NCI-H524 treated with DMSO at 0.1 percent for 48 hours (cell line): ENCODE results near the gene SYT9.

Source experiments
- DNase-seq: peaks from one replicate; lab custom pipeline; 2025; lab: John Stamatoyannopoulos, UW

The SYT9 gene

GRCh38 chr11:7251836-7252682 lies at the start of gene SYT9:
Gene SYT9 (plus strand): TSS chr11:7251904. CDS start chr11:7252187, 283 bp downstream.
- no peak for DNase-seq

- DNase-seq, result no peak
These were observed 49.3 kb upstream of the SYT9 start for GRCh38 chr11:7202412-7202811.

- no peak for DNase-seq
These were observed 46.9 kb upstream of the SYT9 start for GRCh38 chr11:7204778-7205177.

GRCh38 chr11:7208391-7208790 lies 43.3 kb upstream of the SYT9 start:
- DNase-seq, result no peak

GRCh38 chr11:7219491-7219890 lies 32.2 kb upstream of the SYT9 start:
- DNase-seq, result no peak

GRCh38 chr11:7220636-7221035 lies 31.1 kb upstream of the SYT9 start:
- DNase-seq, result no peak

GRCh38 chr11:7222619-7223018 lies 29.1 kb upstream of the SYT9 start:
- no peak for DNase-seq

GRCh38 chr11:7239877-7240276 lies 11.8 kb upstream of the SYT9 start:
- no peak for DNase-seq

- DNase-seq, result no peak
These were observed 6.4 kb upstream of the SYT9 start for GRCh38 chr11:7245341-7245740.

- no peak for DNase-seq
These were observed 5.5 kb upstream of the SYT9 start for GRCh38 chr11:7246179-7246578.

- no peak for DNase-seq
These were observed 1.5 kb upstream of the SYT9 start for GRCh38 chr11:7250166-7250565.

GRCh38 chr11:7251487-7251835 lies 243 bp upstream of the SYT9 start:
- no peak for DNase-seq

- no peak for DNase-seq
These were observed 1.0 kb downstream of the SYT9 start for GRCh38 chr11:7252683-7253213.

GRCh38 chr11:7253800-7254199 lies 2.1 kb downstream of the SYT9 start:
- DNase-seq, result no peak

GRCh38 chr11:7254731-7255291 lies 3.1 kb downstream of the SYT9 start:
- no peak for DNase-seq

GRCh38 chr11:7256943-7257342 lies 5.2 kb downstream of the SYT9 start:
- no peak for DNase-seq

- no peak for DNase-seq
These were observed 6.0 kb downstream of the SYT9 start for GRCh38 chr11:7257724-7258123.

GRCh38 chr11:7261578-7261977 lies 9.9 kb downstream of the SYT9 start:
- no peak for DNase-seq

- no peak for DNase-seq
These were observed 11.0 kb downstream of the SYT9 start for GRCh38 chr11:7262672-7263071.

- no peak for DNase-seq
These were observed 12.1 kb downstream of the SYT9 start for GRCh38 chr11:7263842-7264241.

GRCh38 chr11:7268758-7269157 lies 17.1 kb downstream of the SYT9 start:
- no peak for DNase-seq

GRCh38 chr11:7270233-7270865 lies 18.6 kb downstream of the SYT9 start:
- DNase-seq, result no peak

GRCh38 chr11:7272373-7272772 lies 20.7 kb downstream of the SYT9 start:
- DNase-seq, result no peak
